Measurements from ENCODE around the gene SNRNP35. TPM values are rescaled to one million over a fixed set of nuclear protein-coding genes. Genes with fewer than 3 reads are reported as not detected.
"Not testable (repeated sequence)": the region's sequence is repeated elsewhere in the genome, so short reads cannot be mapped to it uniquely, and the experiment has no call there.

The SNRNP35 gene, protein sequence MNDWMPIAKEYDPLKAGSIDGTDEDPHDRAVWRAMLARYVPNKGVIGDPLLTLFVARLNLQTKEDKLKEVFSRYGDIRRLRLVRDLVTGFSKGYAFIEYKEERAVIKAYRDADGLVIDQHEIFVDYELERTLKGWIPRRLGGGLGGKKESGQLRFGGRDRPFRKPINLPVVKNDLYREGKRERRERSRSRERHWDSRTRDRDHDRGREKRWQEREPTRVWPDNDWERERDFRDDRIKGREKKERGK
- total RNA-seq = 10 to 100 TPM; 16.3 to 17.6 (median 17.5) TPM

DNA sequence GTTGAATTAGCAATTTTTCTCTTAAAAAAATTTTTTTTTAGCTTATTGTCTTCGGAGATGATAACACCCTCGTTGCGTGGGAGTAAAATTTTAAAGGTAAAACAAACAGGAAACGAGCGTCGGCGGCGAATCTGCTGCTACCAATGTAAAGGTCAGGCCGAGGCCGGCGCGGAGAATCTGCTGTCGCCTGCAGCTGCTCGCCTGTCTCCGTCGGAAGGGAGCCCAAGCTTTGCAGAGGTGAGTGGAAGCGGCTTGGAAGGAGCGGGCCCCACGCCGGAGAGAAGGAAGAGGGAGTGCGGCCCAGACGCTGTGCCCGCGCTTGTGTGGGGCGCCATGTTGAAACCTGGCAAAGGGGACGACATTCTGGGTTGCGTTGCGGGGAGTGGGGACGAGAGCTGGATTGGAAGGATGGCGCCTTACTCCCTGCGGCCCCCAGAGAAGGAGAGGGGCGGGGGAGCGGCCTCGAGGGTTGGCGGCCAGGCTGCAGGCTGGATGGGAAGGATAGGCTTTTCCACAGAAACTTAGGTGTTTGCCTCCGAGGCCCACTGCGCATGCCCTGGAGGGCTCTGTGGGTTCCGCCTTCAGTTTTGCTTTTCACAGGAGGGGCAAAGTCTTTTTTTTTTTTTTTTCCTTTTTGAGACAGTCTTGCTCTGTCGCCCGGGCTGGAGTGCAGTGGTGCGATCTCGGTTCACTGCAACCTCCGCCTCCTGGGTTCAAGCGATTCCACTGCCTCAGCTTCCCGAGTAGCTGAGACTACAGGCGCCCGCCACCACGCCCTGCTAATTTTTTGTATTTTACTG lies at the start of gene SNRNP35:
TSS of gene SNRNP35 (plus strand) at position 160 of the 800 bp plus-strand sequence. CDS start 7,402 bp downstream, outside the sequence.
- Histone ChIP-seq H3K27ac (peak within 1 kb of the TSS; percentile 82 to 98 (median 96)), H3K4me3 (peak within 1 kb of the TSS; percentile 56 to 91), H3K27me3 (no peaks in the 10 kb centered on the region), H3K9me3 (no peaks in the 10 kb centered on the region), H3K36me3 (peaks cover 0 to 10% of the 10 kb centered on the region in 2 donors), H3K4me1 (peaks cover 0 to 17% (median 11%) of the 10 kb centered on the region in 3 donors)
- ATAC-seq = peak; percentile 82
- 0% methylated on average over 15 to 22 of the region's 48 CpGs for WGBS, 2 donors (ENCODE audit: low coverage in 1 of 2)
- TF ChIP-seq POLR2A (IDR thresholded peaks at IDR 0.05) (peak; percentile 21 to 25), POLR2AphosphoS5 (IDR thresholded peaks at IDR 0.05) (peak; percentile 42), EP300 (IDR thresholded peaks at IDR 0.05) (no peak)
- TF ChIP-seq, protein P1, sequence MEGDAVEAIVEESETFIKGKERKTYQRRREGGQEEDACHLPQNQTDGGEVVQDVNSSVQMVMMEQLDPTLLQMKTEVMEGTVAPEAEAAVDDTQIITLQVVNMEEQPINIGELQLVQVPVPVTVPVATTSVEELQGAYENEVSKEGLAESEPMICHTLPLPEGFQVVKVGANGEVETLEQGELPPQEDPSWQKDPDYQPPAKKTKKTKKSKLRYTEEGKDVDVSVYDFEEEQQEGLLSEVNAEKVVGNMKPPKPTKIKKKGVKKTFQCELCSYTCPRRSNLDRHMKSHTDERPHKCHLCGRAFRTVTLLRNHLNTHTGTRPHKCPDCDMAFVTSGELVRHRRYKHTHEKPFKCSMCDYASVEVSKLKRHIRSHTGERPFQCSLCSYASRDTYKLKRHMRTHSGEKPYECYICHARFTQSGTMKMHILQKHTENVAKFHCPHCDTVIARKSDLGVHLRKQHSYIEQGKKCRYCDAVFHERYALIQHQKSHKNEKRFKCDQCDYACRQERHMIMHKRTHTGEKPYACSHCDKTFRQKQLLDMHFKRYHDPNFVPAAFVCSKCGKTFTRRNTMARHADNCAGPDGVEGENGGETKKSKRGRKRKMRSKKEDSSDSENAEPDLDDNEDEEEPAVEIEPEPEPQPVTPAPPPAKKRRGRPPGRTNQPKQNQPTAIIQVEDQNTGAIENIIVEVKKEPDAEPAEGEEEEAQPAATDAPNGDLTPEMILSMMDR (IDR thresholded peaks at IDR 0.05) = peak in 1 of 4 experiments; percentile 3

DNA sequence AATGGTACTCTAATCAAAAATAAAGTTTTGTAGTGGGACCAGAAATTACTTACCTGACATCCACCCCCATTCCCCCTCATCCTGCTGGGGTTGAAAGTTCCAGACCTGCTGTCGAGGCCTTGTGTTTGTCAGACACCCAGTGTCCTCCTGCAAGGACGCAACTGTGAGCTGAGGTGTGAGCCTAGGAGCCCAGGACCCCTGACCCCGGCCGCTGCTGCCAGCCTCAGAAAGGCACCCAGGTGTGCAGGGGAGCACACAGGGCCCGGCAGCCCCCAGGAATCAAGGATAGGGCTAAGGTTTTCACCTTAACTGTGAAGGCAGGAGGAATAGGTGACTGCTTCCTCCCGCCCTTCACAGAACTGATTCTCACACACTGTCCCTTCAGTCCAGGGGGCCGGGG lies 49.3 kb upstream of the SNRNP35 start:
- not testable (repeated sequence) for H3K9me3 ChIP-seq, H3K27ac ChIP-seq, H3K27me3 ChIP-seq, ATAC-seq, H3K4me3 ChIP-seq
- no CpG with 5 or more reads among the region's 7 CpGs for whole genome bisulfite sequencing, 2 donors (ENCODE audit: low coverage in 1 of 2)
- H3K4me1 ChIP-seq = peaks cover 0 to 13% (median 0%) of the 10 kb centered on the region in 3 donors
- H3K36me3 ChIP-seq = peaks cover 0 to 80% of the 10 kb centered on the region in 2 donors

DNA sequence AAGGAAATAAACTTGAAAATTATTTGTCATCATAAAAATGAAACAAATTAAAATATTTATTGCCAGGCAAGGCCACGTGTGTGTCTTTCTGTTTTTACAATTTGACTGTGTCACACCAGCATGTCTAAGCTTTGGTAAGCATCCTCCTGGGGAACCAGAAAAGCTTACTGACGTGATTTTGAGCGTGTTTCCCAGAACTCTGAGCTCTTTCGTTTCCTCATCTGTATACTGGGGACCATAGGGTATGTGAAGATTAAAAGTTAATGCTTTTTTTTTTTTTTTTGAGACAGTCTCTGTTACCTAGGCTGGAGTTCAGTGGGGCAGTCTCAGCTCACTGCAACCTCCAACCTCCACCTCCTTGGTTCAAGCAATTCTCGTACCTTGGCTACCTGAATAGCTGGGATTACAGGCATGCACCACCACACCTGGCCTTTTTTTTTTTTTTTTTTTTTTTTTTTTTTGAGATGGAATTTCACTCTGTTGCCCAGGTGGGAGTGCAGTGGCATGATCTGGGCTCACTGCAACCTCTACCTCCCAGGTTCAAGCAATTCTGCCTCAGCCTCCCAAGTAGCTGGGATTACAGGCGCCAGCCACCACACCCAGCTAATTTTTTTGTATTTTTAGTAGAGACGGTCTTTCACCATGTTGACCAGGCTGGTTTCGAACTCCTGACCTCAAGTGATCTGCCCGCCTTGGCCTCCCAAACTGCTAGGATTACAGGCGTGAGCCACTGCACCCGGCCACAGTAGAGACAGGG lies 48.5 kb upstream of the SNRNP35 start:
- peaks cover 0 to 79% of the 10 kb centered on the region in 2 donors for H3K36me3 ChIP-seq
- H3K27ac ChIP-seq, H3K4me1 ChIP-seq, ATAC-seq, H3K4me3 ChIP-seq, H3K27me3 ChIP-seq, H3K9me3 ChIP-seq: not testable (repeated sequence)
- 45 to 80% methylated on average over 3 to 10 of the region's 11 CpGs for WGBS, 2 donors (ENCODE audit: low coverage in 1 of 2)

DNA sequence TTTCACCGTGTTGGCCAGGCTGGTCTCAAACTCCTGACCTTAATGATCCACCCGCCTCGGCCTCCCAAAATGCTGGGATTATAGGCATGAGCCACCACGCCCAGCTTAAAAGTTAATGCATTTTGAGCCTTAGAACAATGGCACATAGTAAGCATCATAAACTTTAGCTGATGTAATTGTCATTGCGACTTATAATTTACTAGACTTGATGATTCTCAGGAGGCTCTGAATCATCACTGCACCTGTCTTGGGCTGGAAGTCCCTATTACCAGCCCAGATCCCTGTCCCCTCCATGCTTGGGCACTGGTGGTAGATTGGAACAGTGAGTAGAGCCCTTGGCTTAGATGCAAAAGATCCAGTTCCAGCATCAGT lies 47.9 kb upstream of the SNRNP35 start:
- Histone ChIP-seq H3K9me3 (no peaks in the 10 kb centered on the region), H3K27me3 (no peaks in the 10 kb centered on the region), H3K36me3 (peaks cover 0 to 79% of the 10 kb centered on the region in 2 donors), H3K27ac (no peak overlapping the region), H3K4me1 (peaks cover 0 to 3% (median 0%) of the 10 kb centered on the region in 3 donors), H3K4me3 (no peak overlapping the region)
- 94% methylated on average over 4 of the region's 5 CpGs; no CpG with 5 or more reads in 1 of the 2 donors for WGBS, 2 donors (ENCODE audit: low coverage in 1 of 2)
- ATAC-seq = no peak
- TF ChIP-seq EP300 (IDR thresholded peaks at IDR 0.05) (no peak), POLR2AphosphoS5 (IDR thresholded peaks at IDR 0.05) (no peak), POLR2A (IDR thresholded peaks at IDR 0.05) (no peak)
- TF ChIP-seq, protein P1 (IDR thresholded peaks at IDR 0.05) = no peak

DNA sequence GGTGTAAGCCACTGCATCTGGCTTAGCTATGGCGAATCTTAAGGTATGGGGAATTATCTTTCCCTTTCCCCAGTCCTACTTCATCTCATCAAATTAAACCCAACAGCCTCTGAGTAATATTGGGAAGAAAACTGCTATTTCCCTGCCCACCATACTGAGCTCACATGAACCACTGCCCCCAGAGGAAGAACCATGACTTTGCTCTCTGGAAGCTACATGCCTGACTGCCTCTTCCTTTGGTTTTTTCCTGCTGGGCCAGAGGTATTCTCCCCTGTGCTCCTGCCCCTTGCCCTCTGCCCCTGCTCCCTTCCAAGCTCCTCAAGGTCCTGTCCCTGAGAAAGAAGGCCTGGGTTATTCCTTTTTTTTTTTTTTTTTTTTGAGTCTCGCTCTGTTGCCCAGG lies 36.6 kb upstream of the SNRNP35 start:
- Histone ChIP-seq H3K9me3 (no peaks in the 10 kb centered on the region), H3K4me1 (no peaks in the 10 kb centered on the region), H3K27me3 (no peaks in the 10 kb centered on the region), H3K27ac (no peak overlapping the region), H3K4me3 (no peak overlapping the region), H3K36me3 (peaks cover 0 to 69% of the 10 kb centered on the region in 2 donors)
- no peak for TF ChIP-seq POLR2A (IDR thresholded peaks at IDR 0.05)
- 100% methylated on average over 1 of the region's 2 CpGs; no CpG with 5 or more reads in 1 of the 2 donors for WGBS, 2 donors (ENCODE audit: low coverage in 1 of 2)
- ATAC-seq = no peak

DNA sequence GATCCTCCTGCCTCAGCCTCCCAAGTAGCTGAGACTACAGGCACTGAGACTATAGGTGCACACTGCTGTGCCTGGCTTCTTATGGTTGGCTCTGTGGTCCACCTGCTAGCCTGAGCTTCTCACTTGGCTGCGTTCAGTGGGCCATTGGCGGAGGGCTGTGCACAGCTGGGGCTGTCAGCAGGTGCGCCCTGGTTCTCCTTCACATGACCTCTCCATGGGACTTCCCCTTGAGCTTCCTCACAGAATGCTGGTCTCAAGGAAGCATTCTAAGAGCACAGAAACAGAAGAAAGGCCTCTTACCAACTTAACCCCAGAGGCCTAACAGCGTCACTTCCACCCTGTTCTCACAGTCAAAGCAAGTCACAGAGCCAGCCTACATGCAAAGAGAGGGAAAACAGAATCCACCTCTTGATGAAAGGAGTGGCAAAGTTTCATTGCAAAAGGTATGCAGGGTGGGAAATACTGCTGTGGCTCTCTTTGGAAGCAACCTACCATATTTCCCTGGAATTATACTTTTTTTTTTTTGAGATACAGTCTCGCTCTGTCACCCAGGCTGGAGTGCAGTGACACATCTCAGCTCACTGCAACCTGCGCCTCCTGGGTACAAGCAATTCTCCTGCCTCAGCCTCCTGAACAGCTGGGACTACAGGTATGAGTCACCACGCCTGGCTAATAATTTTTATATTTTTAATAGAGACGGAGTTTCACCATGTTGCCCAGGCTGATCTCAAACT lies 30.7 kb upstream of the SNRNP35 start:
- H3K4me3 ChIP-seq = no peak overlapping the region
- peaks cover 0 to 63% of the 10 kb centered on the region in 2 donors for H3K36me3 ChIP-seq
- H3K27me3 ChIP-seq = no peaks in the 10 kb centered on the region
- TF ChIP-seq EP300 (IDR thresholded peaks at IDR 0.05) = no peak
- TF ChIP-seq POLR2A (IDR thresholded peaks at IDR 0.05) = no peak
- TF ChIP-seq POLR2AphosphoS5 (IDR thresholded peaks at IDR 0.05) = no peak
- TF ChIP-seq, protein P1 (IDR thresholded peaks at IDR 0.05) = no peak
- H3K4me1 ChIP-seq = peaks cover 0 to 4% (median 0%) of the 10 kb centered on the region in 3 donors
- H3K27ac ChIP-seq = no peak overlapping the region
- ATAC-seq = no peak
- WGBS, 2 donors (ENCODE audit: low coverage in 1 of 2) = 97 to 100% methylated on average over 1 to 3 of the region's 8 CpGs
- H3K9me3 ChIP-seq = no peaks in the 10 kb centered on the region
